8988T (cell line): ENCODE results near the gene TMEM208.
A peak's percentile ranks its signal among the peaks of the same experiment; 100 is the strongest.

Experiments
- DNase-seq: peaks from one replicate; pipeline ENCODE4 v3.0.0; 2011

The TMEM208 gene

GRCh38 chr16:67237396-67238277 lies 10.7 kb downstream of the TMEM208 start:
- DNase-seq = no peak

- no peak for DNase-seq
Measured at GRCh38 chr16:67238278-67238575, 11.3 kb downstream of the TMEM208 start.

DNA sequence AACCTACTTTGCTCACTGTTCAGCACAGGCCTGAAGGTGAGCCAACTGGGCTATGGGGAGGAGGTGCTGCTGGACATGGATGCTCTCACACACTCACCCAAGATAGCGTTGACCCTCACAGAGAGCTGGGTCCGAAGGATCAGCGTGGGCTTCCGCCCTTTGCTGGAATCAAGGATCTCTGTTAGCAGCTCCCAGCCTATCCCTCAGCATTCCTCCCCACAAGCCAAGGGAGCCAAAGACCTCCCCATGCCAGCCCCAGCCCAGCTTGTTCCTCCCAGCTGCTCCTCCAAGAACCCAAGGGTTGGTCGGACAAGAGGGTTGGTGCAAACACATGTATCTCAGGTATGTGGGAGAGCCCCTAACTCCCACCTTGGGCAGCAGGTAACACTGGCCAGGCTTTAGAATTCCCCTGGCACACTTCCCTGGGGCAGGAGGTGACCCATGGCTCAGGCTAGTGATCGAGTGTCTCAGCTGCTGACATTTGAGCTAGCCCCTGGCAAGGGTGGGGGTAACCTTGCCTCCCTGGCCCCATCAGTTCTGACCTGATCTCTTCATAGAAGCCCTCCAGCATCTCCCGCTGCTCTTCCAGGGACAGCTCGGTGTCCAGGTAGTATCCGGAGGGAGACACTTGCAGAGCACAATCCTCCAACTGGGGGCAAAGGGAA lies 12.0 kb downstream of the TMEM208 start:
- DNase-seq = no peak

GRCh38 chr16:67240506-67240905 lies 13.6 kb downstream of the TMEM208 start:
- no peak for DNase-seq

DNA sequence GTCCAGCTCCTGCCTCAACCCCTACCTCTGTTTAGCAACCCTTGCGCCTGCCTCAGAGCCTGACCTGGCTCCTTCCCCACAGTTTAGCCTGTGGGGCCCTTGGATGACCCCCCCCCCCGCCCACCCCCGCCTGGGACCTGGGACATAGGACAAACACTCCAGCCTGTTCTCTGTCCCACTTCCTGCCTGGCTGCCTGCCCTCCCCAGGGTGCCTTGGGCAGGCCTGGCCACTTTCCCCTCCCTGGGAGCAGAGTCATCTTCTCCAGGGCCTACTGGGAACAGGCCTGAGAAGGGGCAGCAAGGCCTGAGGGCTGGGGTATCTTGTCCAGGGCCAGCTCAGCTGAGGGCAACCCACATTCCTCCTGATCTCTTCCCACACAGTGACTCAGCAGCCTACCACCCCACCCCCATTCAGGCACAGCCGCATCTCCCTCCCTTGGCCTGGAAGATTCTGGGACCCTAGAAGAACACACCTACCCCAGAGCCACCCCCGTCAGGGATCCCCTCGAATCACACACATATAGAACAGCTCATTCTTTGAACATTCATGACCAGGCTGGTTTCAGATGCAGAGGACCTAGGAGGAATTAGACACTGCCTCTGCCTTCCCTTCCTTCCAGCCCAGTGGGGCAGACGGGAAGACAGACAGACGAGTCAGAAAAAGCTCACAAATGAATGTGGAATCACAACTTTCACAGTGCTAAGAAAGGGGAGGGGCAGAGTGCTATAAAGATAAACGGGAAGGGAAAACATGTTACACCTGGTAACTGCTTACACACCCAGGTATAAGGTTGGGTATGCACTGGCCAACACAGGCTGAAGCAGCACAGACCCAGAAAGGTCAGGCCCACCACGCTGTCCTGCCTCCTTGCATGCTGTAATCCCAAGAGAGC lies 14.3 kb downstream of the TMEM208 start:
- peak; percentile 66 for DNase-seq

GRCh38 chr16:67242138-67242730 lies 15.3 kb downstream of the TMEM208 start:
- DNase-seq = no peak

DNA sequence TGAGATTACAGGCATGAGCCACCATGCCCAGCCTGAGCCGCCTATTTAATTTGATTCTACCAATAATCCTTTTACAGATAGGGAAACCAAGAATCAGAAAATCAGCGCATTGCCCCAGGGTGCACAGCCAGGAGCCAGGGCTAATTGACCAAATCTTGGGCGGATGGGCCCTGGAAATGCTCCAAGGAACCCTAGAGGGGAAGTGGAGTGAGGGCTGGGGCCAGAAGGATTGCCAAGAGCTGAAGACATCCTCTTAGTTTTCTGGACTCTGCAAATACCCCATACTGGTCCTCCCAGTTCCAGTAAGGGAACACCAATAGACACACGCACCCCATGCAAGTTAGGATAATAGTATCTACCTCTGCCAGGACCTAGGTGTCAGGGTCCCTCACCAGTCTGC lies 16.6 kb downstream of the TMEM208 start:
- DNase-seq = no peak

GRCh38 chr16:67244387-67245185 lies 17.7 kb downstream of the TMEM208 start:
- DNase-seq = peak; percentile 91

DNA sequence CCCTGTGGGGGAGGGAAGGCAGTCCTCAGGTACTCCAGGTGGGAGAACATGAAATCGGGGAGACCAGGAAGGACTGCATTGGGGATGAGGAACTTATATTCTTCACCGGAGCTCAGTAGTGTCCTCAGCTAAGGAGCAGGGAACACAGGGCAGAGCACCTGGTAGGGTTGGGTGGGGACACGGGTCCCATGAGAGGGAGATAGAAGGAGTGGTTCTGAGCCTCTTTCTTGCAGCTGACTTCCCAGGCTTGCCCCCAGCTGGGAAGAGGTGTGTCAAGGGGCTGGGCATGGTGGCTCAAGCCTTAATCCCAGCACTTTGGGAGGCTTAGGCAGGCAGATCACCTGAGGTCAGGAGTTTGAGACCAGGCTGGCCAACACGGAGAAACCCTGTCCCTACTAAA lies 18.3 kb downstream of the TMEM208 start:
- DNase-seq = no peak

GRCh38 chr16:67245674-67246080 lies 18.7 kb downstream of the TMEM208 start:
- DNase-seq = no peak

DNA sequence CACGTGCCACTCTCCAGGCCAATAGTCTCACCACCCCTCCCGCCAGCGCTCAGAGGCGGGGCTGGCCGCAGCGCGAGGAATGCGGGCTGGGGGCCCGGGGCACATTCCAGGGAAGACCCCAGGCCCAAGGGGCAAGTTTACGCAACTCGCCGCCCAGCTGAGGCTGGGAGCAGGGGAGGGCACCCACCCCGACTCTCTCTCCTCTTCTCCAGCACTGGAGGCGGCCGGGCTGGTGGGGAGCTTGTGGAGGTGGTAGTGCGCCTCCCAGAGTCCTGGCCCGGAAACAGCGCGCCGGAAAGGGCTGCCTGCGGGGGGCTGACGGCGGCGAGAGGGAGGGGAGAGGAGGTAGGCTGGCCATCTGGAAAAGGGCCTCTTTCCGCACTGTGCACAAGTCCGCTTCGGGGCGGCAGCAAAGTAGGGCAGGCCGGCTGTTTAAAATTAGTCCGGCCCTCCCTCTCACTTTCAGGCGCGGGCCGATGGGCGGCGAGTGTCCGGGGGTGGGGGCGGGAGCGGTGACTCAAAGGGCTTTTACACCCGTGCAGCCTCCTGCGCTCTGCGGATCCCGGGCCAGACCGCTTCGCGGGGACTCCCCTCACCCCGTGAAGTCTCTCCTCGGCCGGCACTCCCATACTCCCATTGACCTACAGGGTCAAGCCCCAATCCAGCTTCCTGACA lies 19.3 kb downstream of the TMEM208 start:
- DNase-seq = peak; percentile 76

DNA sequence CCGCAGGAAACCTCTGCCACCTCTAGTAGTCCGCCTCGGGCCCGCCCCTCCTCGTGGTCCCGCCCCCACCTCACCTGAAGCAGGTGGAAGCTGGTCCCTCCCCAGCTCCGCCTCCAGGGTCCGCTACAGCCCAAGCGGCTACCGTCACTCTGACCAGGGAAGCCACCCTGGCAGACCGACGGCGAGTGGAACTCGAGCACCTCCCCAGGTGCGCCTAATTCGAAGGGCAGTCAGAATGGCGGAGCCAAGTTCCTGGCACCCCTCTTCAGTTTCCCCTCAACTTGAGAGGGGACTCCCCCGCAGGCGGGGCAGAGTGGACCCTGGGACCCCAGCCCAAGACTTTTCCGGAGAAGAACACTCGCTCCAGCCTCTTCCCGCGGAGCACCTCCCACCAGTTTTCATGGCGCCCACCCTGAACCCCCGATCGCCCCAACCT lies 19.8 kb downstream of the TMEM208 start:
- DNase-seq = no peak

DNA sequence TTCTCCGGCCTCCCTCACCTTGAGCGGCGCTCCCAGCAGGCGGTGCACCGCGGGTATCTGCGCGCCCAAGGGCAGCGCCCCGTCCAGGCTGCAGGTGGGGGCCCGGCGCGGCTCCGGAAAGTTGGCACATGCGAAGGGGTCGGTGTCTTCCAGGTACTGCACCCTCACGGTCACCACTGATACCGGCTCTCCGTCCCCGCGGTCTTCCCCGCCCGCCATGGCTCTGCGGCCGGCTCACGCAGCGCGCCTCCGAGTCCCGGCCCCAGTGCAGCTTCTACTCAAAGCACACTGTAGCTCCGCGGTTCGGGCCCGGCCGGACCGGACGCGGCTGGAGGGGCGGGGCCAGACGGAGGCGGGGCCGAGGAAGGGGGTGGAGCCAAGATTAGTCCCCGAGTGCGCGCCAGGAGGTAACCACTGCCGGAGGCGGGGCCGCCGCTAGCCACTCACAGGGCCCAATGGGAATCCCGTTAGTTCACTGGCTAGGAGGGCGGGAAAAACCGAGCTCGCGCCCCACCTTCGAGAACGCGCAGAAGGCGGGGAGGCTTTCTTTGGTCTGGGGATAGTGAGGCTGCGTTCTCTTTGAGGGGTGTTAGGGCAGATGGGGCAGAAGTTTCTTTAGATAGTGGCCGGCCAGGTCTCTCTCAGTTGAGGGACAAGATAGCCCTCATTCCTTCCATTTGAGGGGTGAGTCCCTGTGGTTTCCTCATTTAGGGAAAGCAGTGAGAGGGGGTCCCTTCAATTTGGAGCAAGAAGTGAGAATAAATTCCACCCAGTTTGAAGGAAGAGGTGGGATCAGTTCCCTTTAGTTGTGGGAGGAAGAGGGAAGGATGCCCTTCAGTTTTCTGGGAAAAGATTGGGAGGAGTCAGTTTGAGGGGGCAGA lies 20.5 kb downstream of the TMEM208 start, which contains the start of gene FHOD1:
TSS of gene FHOD1 (minus strand) at position 290 of the 881 bp plus-strand sequence. CDS start at position 219, 71 bp downstream.
- peak; percentile 94 for DNase-seq

DNA sequence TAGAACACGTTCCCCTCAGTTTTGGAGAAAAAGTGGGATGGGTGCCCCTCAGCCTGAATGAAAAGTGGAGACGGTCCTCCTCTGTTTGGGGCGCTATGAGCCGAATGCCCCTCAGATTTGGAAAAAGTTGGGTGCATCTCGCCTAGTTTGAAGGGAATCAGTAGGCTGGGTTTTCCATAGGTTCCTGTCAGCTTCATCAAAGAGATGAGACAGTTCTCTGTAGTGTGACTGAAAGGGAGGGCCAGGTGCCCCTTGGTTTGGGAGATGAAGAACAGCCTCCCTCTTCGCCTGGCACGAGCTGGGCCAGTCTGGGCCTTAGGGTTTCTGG lies 21.1 kb downstream of the TMEM208 start:
- no peak for DNase-seq

DNA sequence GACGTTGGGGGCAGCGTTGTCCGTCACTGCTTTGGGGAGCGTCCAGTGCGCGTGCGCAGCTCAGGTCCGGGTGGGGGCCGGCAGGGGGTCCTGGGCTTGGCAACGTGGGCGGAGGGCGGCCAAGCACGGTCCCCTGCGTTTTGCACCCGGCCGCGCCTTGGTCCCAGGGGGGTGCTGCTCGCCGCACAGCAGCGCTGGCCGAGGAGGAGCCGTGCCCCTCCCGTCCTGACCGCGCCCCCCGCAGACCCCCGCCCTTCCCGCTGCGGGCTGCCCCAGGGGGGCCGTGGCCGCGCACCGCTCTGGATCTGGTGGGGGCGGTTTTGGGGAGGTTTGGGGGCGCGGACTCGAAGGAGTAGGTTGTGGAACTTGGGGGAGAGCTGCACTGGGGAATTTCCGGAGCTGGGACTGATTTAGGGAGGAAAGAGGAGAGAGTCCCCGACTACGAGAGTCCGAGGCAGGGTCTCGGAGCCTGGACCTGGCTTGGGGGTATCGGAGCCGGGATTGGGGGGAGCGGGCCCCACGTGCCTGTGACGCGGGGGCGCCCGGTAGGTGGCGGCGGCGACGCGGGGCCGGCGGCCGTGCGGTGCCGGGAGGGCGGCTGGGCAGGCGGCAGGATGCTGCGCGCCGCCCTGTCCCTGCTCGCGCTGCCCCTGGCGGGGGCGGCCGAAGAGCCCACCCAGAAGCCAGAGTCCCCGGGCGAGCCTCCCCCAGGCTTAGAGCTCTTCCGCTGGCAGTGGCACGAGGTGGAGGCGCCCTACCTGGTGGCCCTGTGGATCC lies 21.7 kb downstream of the TMEM208 start, which contains the start of gene SLC9A5:
TSS of gene SLC9A5 (plus strand) at position 579 of the 777 bp plus-strand sequence. CDS start at position 615, 36 bp downstream.
- DNase-seq = peak; percentile 68

DNA sequence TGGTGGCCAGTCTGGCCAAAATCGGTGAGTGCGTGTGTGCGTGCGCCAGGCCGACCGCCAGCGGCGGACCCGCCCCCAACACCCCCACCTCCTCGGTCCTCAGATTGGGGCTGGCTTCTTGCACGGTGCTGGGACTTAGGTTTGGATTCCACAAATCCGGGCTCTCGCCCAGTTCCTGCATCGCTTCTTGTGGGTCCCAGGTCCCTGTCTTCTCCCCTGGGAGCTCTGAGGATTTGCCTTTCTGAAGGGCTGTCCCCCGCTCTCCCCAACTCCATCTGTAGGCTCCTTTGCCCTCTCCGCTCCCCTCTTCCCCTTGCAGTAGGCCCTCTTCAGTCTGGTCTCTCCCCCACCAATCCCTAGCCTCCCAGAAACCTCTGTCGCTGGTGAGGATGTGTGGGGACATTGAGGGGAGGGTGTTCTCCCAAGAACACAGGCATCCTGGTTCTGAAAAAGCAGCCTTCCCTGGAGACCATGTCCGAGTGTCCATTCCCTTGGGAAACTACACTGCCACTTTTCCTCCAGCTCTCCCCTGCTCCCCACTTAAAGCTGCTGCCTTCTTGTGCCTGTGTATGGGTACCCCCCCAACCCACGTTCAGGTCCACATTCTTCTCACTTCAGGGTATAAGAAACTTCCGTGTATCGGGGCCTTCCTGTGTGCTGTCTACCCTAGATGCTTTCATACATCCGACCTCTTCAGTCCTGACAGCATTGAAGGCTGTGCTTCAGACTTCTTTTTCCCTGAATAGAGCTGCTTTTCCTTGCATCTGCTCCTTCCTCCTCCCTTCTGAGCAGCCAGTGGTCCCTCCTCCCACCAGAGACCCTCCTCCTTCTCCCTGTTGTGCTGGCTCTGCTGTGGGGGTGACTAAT lies 22.5 kb downstream of the TMEM208 start:
- no peak for DNase-seq

- no peak for DNase-seq
Measured at GRCh38 chr16:67250045-67250327, 23.1 kb downstream of the TMEM208 start.

GRCh38 chr16:67252609-67253497 lies 25.9 kb downstream of the TMEM208 start:
- no peak for DNase-seq
